ENCODE data around the gene POLR2M. TPM values are rescaled to one million over a fixed set of nuclear protein-coding genes. Genes with fewer than 3 reads are reported as not detected.

POLR2M gene
- 42.2 TPM for total RNA-seq
- long read RNA-seq, full-length matches to known transcripts = 46 of 59 reads
- long read RNA-seq, partial matches to known transcripts = 8 of 59 reads
- long read RNA-seq, other reads (novel, unspliced or antisense) = 5 of 59 reads

DNA sequence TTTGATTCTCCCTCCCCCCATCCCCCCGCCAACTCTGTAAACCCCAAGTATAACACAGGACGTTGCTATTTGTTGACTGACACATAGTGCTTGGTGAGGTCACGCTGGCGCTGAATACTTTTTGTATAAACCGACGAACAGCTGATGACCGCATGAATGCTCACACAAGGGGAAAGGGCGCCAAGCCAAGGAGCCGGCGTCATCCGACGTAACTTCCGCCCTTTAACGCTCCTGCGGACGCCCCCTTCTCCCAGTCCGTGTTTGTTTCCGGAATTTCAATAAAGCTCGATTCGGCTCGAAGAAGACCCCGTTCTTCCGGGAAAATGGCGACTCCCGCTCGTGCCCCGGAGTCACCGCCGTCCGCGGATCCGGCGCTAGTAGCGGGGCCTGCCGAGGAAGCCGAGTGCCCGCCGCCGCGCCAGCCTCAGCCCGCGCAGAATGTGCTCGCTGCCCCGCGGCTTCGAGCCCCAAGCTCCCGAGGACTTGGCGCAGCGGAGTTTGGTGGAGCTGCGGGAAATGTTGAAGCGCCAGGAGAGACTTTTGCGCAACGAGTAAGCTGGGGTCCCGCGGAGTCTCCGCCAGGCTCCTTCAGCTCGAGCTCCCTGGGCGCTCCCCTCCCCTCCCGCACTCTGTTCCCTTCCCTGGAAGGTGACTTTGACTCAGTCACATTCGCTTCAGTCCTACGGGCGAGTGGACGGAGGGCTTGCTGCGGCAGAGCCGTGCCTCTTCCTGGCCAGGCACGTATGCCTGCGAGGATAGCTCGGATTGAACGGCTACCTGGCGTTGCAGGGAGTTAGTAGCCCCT, at the start of gene POLR2M:
POLR2M (plus strand) TSS at position 310 of the 805 bp plus-strand sequence; CDS start at position 439, 129 bp downstream.
- ATAC-seq (peak; percentile 92), DNase-seq (peak; percentile 96)
- intact Hi-C loops (cut with micrococcal nuclease) = no loop called here

GRCh38 chr15:57657619-57658018, 48.9 kb upstream of the POLR2M start:
- DNase-seq (no peak), ATAC-seq (no peak)
- intact Hi-C loops (cut with micrococcal nuclease) = no loop called here

GRCh38 chr15:57662091-57662744, 44.3 kb upstream of the POLR2M start:
- intact Hi-C loops (cut with micrococcal nuclease) = no loop called here
- ATAC-seq (no peak), DNase-seq (no peak)

DNA sequence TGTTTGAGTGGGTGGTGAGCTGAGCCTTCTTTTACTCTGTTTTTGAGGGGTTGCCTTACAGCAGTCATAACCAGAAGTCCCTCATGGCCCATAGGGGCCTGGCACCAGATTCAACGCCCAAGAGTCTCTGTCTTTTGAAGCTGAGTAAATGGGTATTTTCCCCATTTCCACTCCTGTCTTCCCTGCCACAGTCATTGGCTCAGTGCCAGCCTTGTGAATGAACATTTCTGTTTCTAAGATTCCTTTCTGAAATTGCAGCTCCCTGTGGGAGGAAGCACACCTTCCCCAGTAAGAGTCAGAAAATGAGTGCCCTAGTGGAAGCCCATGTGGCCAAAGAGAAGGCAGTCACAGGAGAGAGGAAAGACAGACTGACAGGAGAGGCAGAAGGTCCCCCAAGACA, 43.7 kb upstream of the POLR2M start:
- DNase-seq (no peak), ATAC-seq (peak; percentile 2)
- intact Hi-C loops (cut with micrococcal nuclease) = no loop called here

GRCh38 chr15:57663262-57663661, 43.3 kb upstream of the POLR2M start:
- intact Hi-C loops (cut with micrococcal nuclease) = no loop called here
- DNase-seq (no peak), ATAC-seq (no peak)

GRCh38 chr15:57665194-57665593, 41.3 kb upstream of the POLR2M start:
- intact Hi-C loops (cut with micrococcal nuclease) = loop anchor here (5.0 kb wide), 1 partner anchor 67 kb away; no protein-coding TSS in a partner anchor

GRCh38 chr15:57665939-57666338, 40.6 kb upstream of the POLR2M start:
- DNase-seq (no peak), ATAC-seq (no peak)
- intact Hi-C loops (cut with micrococcal nuclease) = loop anchor here (5.0 kb wide), 1 partner anchor 66 kb away; no protein-coding TSS in a partner anchor

More at GRCh38 chr15:57665194-57665593, 41.3 kb upstream of the POLR2M start:
- DNase-seq (no peak), ATAC-seq (peak; percentile 10)

- DNase-seq (no peak), ATAC-seq (peak; percentile 63)
- intact Hi-C loops (cut with micrococcal nuclease) = loop anchor here (5.0 kb wide), 1 partner anchor 65 kb away; no protein-coding TSS in a partner anchor
Measured at GRCh38 chr15:57667171-57667849, 39.2 kb upstream of the POLR2M start.

- intact Hi-C loops (cut with micrococcal nuclease) = loop anchor here (5.0 kb wide), 1 partner anchor 64 kb away; no protein-coding TSS in a partner anchor
- no peak for ATAC-seq
Measured at GRCh38 chr15:57668016-57668415, 38.5 kb upstream of the POLR2M start.

GRCh38 chr15:57671636-57672035, 34.9 kb upstream of the POLR2M start:
- intact Hi-C loops (cut with micrococcal nuclease) = no loop called here
- no peak for ATAC-seq
- no peak for DNase-seq

More at GRCh38 chr15:57668016-57668415, 38.5 kb upstream of the POLR2M start:
- DNase-seq = no peak

DNA sequence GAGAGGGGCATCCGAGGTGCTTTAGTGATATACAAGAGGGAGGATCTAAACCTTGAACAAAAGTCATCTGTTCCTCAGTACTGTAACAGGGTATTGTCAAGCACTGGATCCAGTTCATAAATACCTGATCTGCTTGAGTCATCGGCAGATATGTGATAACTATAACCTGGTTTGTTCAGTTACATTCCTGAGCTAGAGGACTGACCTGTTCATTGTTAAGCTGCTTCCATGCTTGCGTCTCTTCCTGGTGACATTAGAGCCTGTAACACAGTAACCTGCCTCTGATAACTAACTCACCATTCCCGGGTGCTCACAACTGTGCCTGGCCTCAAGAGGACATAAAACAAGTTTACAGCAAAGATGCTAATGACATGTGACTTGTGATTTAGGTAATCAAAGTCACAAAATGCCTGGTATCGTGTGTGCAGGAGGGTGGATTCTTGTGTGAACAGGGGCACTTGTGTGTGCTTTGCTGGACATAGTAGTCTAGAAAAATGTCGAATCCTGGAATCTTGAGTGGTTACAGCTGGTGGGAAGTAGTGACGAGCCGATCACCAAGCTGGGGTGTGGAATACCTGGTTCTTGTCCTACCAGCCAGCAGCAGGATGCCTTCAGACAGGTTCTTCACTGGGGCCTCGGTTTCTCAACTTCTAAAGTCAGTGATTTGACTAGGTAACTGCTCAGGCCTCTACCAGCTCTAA, 30.9 kb upstream of the POLR2M start:
- ATAC-seq (no peak), DNase-seq (no peak)
- intact Hi-C loops (cut with micrococcal nuclease) = no loop called here

DNA sequence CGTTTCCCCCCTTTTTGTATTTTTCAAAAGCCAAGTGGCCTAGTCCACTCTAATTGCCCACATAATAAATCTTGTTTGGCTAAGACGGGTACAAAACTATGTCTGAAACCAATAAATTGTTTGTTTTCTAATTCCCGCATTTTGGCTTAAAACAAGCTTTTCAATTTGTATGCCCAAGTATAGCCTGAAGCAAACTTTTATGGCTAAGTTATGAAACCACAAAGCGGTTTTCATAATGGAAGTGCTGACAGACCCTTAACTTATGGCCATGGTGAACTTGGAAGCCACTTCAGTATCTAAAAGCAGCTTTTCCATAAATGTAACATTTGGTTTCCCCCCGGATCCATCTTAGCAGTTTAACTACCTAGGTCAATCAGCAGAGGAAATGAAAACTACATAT, 29.9 kb upstream of the POLR2M start:
- intact Hi-C loops (cut with micrococcal nuclease) = no loop called here
- no peak for ATAC-seq
- no peak for DNase-seq

DNA sequence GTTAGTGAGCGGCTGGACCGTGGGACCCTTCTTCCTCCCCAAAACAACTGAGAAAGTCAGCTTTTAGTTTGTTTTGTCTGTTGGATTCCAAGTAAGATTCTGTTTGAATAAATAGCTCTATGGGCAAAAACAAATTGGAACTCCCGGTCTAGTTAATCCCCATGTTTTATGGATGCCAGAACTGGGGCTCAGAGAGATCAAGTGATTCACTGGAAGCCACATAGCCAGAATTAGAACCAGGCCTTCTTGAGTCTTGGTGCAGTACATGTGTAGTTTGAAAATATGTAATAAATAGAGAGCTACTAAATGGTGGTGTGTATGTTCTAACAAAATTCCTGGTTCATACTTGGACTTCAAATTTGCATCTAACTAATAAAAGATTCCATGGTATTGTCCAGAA, 29.3 kb upstream of the POLR2M start:
- ATAC-seq (no peak), DNase-seq (no peak)
- intact Hi-C loops (cut with micrococcal nuclease) = no loop called here

DNA sequence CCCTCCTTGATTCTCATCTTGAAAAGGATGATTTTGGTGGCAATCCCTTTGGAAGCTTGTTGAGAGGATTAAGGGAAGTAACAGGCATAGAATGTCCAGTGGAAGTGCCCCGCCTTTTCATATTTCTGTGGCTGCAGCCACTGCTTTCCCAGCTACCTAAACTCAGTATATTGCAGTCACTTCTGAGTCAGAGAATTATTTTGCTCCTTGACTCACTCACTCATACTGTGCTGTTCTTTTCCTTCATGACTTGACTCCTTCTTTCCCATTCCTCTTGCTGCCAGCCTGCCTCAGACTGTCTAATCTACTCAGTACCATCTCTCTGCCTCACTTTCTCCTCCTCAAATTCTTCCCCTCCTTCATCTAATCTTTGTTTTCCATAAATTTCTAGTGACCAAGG, 26.5 kb upstream of the POLR2M start:
- intact Hi-C loops (cut with micrococcal nuclease) = no loop called here
- DNase-seq = no peak
- ATAC-seq = no peak

DNA sequence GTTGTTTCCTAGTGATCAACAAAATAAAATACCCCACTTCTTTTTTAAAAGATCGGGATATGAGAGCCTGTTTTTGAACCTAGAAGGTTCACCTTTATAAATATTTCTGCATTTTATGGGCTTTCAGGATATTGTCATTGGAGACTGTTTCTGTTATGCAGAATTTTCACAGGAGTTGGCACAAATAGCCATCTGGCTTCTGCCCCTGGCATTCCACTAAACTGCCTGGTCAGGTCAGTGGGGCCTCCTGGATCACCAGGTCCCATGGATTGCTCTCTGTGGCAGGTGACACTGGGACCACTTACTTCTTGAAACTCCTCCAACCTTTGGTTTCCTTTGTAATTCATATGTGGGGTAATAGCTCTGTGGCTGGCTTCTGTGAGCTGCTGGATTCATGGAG, 25.5 kb upstream of the POLR2M start:
- ATAC-seq (peak; percentile 40), DNase-seq (no peak)
- intact Hi-C loops (cut with micrococcal nuclease) = no loop called here

GRCh38 chr15:57683481-57683880, 23.0 kb upstream of the POLR2M start:
- no peak for DNase-seq
- intact Hi-C loops (cut with micrococcal nuclease) = no loop called here
- ATAC-seq = peak; percentile 8

- DNase-seq = no peak
- no peak for ATAC-seq
- intact Hi-C loops (cut with micrococcal nuclease) = no loop called here
Measured at GRCh38 chr15:57684491-57685151, 21.9 kb upstream of the POLR2M start.

DNA sequence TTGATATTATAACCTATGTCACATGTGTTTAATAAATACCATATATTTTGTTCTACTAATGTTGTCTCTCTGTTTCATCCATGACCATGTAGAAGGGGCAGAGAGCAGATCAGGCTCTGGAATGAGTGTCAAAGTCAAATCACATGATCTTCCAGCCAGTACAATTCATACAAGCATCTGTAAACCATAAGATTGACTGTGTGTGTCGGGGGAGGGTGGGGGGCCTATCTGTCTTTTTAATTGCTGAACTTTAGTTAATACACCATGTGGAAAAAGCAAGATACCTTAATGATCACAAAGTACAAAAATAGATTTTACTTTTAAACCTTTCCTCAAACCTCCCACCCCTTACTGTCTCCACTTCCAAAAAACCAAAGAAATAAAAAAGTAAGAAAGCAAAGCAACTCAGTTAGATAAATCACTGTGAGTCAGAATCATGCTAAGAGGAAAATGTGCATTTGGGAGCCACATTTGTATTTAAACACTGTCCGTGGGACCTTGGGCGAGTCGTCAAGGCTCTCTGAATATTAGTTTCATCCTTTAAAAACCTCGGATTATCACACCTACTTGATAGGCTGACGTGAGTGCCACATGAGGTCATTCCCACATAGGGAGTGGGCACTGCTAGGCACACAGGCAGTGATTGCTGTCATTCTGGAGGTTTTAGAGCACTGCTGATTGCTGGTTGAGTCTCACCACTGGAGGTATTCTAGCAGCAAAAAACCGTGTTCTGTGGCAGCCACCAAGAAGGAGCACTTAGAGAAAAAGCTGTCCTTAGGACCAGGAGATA, 21.0 kb upstream of the POLR2M start:
- intact Hi-C loops (cut with micrococcal nuclease) = no loop called here
- ATAC-seq (peak; percentile 40), DNase-seq (no peak)
